Hematopoietic multipotent progenitor cell (in vitro differentiated cells): ENCODE measurements around the gene BABAM2. TPM values are rescaled to one million over a fixed set of nuclear protein-coding genes. Genes with fewer than 3 reads are reported as not detected.

Source experiments
- DNase-seq, 3 donors: peaks; one replicate each; pipeline ENCODE4 v3.0.0-alpha.2; 2011 to 2015; ENCODE audit warnings: low read depth in 2 of 3, low spot score in 2 of 3
- total RNA-seq: library from RNA; depleted of rRNA; stranded (reverse); fragments of >200 nt; gene quantifications from one replicate; pipeline ENCODE4 v1.2.3, GENCODE V29; 2012

BABAM2 gene
- total RNA-seq, 1 donor: 26.9 TPM

DNA sequence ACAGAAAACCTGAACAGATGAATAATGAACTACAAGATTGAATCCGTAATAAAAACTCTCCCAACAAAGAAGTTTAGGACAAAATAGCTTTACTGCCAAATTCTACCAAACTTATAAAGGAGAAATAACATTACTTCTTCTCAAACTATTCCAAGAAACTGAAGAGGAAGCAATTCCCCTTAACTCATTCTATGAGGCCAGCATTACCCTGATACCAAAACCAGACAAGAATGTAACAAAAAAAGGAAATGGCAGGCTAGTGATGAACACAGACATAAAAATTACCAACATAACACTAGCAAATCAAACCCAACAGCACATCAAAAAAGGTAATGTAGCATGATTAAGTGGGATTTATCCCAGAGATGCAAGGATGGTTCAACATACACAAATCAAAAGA is 288.4 kb downstream of the BABAM2 start:
- no peak for DNase-seq

DNA sequence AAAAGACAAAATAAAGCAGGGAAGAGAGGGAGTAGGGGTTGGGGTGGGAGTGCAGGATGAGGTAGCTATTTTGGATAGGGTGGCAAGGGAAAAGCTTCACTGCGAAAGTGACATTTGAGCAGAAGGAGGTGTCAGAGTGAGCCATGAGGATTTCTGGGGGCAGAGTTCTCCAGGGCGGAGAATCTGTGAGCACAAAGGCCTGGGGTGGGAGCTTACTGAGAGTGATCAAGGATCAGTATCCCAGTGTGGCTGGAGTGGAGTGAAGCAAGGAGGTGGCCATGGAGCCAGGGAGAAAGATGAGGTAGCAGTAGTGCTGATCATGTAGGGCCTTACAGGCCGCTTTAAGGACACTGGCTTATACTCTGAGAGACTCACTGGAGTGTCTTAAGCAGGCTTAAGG is 291.3 kb downstream of the BABAM2 start:
- no peak for DNase-seq

GRCh38 chr2:28182348-28182747 is 291.8 kb downstream of the BABAM2 start:
- no peak for DNase-seq

- DNase-seq: no peak
These were observed 294.6 kb downstream of the BABAM2 start for GRCh38 chr2:28185153-28185552.

DNA sequence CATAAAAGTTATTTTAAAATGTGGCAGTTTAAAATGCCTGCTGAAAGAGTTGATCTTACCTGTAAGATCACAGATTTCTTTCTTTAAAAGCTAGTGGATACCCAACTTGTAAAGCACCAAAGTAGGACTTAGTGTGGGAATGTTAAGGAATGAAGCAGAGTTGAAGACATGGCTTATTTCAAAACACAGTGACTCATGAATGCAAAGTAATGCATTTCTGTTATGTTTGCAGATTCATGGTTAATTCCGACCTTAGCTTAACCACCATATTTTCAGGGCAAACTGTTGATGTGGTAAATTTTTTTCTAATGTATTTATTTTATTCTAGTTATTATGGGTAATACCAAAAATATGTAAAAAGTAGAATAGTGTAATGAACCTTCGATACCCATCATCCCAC is 295.4 kb downstream of the BABAM2 start:
- DNase-seq: no peak

DNA sequence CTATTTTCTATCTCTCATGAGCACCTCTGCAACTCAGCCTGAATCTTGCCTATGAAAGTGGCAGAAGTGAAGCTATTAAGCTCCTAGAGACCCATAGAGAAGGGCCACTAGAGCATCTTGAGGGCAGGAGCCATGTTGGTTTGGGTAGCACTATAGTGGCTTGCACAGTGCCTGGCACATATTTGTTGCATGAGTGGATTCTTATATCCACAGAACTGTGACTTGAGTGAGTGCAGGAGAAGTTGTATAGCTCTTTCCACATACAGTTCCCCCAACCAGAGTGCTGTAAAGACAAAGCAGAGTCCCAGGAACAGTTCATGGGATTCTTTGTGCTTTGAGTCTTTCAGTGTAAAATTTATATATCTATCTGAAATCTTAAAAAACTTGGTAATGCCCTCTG is 296.7 kb downstream of the BABAM2 start:
- no peak for DNase-seq

GRCh38 chr2:28188436-28188835 is 297.9 kb downstream of the BABAM2 start:
- no peak for DNase-seq

DNA sequence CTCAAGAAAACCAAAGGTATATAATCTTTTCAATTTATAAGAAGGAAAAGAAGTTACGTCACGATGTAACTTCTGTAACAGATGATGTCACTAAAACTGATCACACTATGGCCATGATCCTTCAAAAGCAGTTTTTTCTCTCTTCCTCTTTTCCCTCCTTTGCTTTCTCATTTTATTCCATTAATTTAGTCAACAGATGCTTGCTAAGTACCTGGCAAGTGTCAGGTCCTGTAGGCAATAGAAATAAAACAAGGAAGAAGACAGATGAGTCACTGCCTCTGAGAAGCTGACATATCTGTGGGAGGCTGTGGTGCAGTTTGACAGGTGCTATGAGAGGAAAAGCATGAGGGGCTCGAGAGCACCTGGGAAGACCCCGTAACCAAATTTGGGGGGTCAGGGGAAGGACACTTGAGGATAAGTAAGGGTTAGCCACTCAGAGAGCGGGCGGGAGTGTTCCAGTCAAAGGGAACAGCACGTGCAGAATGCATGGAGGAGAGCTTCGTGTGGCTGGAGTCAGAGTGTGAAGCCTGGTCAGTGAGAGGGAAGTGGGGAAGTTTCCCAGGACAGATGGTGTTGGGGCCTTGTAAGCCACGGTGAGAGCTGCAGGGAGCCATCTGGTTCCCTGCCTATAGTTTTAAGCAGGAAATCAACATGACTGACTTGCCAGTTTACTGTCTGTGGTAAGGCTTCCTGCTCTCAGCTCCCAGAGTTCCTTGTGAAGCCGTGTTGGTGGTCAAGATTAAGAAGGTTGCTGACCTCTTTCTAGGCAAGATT is 303.3 kb downstream of the BABAM2 start:
- peak in 2 of 3 donors; percentile 16 to 17 for DNase-seq

DNA sequence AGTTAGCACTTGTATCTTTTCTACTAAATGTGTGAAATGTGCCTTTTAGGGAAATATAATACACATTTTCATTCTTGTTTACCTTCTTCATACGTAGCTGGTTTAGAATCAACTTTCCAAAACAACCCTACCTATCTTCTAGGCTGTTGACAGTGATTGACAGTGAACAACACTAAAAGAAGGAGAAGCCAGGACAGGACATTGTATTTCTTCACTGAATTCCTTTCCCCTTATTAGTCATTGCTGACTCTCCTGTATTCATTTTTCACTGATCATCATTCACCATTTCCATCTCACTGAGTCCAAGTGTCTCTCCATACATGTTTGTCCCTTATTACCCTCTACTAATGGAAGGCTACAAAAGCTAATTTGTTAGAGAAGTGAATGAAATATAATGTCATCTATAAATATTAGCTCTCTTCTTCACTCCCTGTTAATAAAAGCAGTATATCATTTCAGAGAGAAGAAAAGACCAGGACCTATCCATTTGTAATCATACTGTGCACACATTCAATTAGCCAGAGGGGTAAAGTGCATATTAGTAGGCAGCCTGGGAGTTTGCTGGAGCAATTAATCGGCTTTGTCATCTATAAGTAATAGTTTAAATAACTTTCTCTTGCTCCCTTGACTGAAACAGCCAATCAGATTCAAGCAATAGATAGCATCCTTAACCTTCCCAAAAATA is 309.6 kb downstream of the BABAM2 start:
- no peak for DNase-seq

DNA sequence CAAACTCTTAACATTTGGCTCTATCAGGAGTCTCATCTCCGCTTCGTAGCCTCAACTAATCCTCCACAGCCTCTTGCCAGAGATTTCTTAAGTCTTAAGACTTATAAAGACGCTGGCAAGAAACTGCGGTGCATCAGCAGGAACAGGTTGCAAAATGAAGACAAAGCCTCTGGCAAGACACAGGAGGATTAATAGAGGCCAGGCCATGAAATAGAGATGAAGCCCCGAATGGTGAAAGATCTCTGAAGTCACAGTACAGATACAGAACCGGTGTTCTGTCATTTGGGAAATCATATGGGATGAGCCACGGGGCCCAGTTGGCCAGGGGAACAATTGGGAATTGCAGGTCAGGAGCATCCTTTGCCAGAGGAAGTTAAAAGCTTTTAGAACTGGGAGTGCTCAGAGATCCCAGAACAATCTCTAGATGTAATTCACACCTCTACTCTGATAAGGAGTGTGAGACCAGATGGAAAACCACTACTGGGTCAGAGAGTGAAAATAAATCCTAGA is 311.2 kb downstream of the BABAM2 start:
- DNase-seq: no peak

DNA sequence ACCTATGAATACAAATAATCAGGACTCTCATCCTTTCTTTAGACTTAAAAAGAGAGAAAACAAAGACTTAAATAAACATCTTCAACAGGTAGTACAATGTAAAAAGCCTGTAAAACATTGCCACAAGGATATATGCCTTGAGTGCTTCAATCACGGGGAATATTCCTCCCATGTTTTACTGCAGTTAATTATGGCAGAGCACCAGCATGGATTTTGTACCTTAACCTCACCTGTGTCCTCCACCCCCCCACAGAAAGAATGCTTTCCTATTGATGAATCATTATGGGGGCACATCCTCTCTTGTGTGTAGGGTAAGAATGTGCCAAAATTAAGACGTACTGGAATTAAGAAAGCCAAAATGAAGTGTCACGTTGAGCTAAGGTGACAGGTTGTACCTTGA is 312.2 kb downstream of the BABAM2 start:
- no peak for DNase-seq

GRCh38 chr2:28206762-28207161 is 316.2 kb downstream of the BABAM2 start:
- no peak for DNase-seq

DNA sequence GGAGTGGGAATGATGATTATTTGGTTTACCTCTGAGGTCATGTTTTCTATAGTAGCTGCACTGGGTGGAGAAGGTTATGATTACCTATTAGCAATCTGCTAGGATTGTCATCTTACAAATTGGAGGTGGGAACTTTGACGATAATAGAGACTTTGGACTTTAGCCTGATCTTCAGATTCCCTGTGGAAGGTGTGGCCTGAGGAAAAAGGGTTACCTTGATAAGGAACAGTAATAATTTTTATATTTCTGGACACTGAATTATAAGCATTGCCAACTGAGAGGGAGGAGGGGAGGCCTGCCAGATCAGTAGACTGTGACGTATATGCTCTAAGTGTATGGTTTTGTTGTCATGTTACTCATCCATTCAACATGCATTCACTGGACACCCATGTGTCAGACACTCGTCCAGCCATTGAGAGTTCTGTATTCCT is 318.7 kb downstream of the BABAM2 start:
- no peak for DNase-seq

DNA sequence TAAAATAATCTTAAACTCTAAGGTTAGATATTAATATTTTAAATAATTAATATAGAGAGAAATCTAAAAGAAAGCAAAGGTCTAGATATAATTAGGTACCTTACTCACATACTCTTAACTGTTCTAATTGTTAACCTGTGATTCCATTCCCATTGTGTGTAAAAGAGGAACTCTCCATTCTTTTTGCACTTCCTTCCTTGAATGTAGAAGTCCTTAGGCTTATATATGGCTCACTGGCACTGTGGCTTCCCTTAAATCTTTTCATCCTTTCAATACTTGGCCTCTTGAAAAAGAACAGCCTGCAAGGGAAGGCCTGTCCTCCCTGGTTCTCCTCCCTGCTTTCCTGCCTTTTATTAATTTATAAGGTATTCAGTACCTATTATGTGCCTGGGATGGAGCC is 319.3 kb downstream of the BABAM2 start:
- DNase-seq: no peak

DNA sequence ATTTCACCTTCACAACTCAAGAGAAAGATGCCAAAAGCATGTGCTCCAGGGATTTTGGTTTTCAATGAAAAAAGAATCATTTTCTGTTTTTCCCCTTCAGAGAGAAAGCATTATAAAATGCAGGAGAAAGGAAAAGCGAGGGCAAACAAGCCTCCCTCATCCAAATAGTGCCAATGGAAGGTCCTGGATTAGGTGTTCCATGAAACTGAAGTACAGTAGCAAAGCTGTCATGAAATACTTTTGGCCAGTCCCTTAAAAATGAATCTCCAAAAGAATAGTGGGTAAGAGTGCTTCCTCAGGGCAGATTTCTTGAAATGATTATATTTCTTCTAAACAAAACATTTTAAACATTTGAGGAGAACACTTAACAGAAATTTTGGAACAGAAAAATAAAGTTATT is 320.0 kb downstream of the BABAM2 start:
- DNase-seq: no peak

GRCh38 chr2:28216331-28216730 is 325.8 kb downstream of the BABAM2 start:
- no peak for DNase-seq

- DNase-seq: no peak
These were observed 326.7 kb downstream of the BABAM2 start for GRCh38 chr2:28217042-28217740.

GRCh38 chr2:28219138-28219537 is 328.6 kb downstream of the BABAM2 start:
- DNase-seq: no peak

DNA sequence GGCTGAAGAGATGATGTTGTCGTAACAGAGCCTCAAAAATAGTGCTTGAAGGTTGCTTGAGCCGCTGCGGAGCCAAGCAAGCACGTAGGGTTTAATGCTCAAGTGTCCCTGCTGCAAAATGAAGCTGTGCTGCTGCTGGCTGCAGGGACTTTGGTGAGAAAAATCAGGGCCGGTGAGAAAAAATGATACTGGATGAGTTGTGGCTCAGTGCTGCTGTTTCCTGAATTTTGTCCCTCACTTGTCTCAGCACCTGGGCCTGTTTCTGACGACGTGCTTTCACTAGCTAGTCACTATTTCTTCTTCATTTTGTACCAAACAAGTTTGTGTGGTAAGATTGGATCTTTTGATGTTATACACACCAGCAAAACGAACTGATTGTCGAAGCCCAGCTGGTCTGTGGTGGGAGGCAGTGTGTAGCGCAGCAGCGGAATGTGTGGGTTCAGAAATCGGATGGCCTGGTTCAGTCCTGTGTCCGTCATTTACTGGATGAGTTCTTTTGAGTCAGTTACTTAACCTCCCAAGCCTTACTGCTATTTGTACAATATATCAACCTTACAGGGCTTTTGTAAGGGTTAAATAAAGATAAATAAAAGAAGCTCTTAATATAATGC is 329.3 kb downstream of the BABAM2 start:
- no peak for DNase-seq

GRCh38 chr2:28224648-28225472 is 334.3 kb downstream of the BABAM2 start:
- DNase-seq: no peak
